Fibroblast of the aortic adventitia (primary cell): ENCODE data around the gene NWD2. TPM values are rescaled to one million over a fixed set of nuclear protein-coding genes. Genes with fewer than 3 reads are reported as not detected.

Experiments
- DNase-seq: peaks from one replicate; pipeline ENCODE4 v3.0.0-alpha.2; 2010; ENCODE audit warnings: low read depth
- H3K4me3 ChIP-seq: 2 replicates; pipeline ENCODE4 v1.5.1; 2011; ENCODE audit warnings: low read depth, mild to moderate bottlenecking, control low read depth, low read length, moderate library complexity
- CTCF ChIP-seq: IDR thresholded peaks from 2 replicates; pipeline ENCODE4 v1.5.1; 2011; ENCODE audit warnings: mild to moderate bottlenecking, low read length, control low read depth, inconsistent platforms; ENCODE audit not compliant: insufficient read depth
- total RNA-seq: library from RNA; depleted of rRNA; stranded (reverse); fragments of >200 nt; gene quantifications from 2 replicates; pipeline ENCODE4 v1.2.3, GENCODE V29; 2012; ENCODE audit warnings: low replicate concordance

Gene NWD2
- total RNA-seq, 1 donor: not detected

GRCh38 chr4:37389366-37389765, 144.8 kb downstream of the NWD2 start:
- TF ChIP-seq CTCF: no peak
- DNase-seq: no peak
- H3K4me3 ChIP-seq: no peak overlapping the region

- DNase-seq: peak; percentile 57
- no peak overlapping the region for H3K4me3 ChIP-seq
- TF ChIP-seq CTCF: peak; percentile 78
Measured at GRCh38 chr4:37389967-37390580, 145.5 kb downstream of the NWD2 start.

- no peak for TF ChIP-seq CTCF
- H3K4me3 ChIP-seq: no peak overlapping the region
- no peak for DNase-seq
Measured at GRCh38 chr4:37392521-37393255, 148.1 kb downstream of the NWD2 start.

GRCh38 chr4:37393321-37393720, 148.8 kb downstream of the NWD2 start:
- TF ChIP-seq CTCF: no peak
- no peak overlapping the region for H3K4me3 ChIP-seq
- no peak for DNase-seq

GRCh38 chr4:37393889-37394288, 149.3 kb downstream of the NWD2 start:
- no peak for TF ChIP-seq CTCF
- no peak for DNase-seq
- no peak overlapping the region for H3K4me3 ChIP-seq

GRCh38 chr4:37397505-37397904, 153.0 kb downstream of the NWD2 start:
- H3K4me3 ChIP-seq: no peak overlapping the region
- no peak for TF ChIP-seq CTCF
- no peak for DNase-seq
